ENCODE results near the gene CDC42EP4.

Gene CDC42EP4

GRCh38 chr17:73352261-73352660 lies 40.5 kb upstream of the CDC42EP4 start:
- Histone ChIP-seq H3K27me3 (ENCODE audit: control insufficient read depth in 1 of 2, insufficient read depth in 2 of 2, low read length in 2 of 2) (no peaks in the 10 kb centered on the region), H3K9me3 (ENCODE audit: control insufficient read depth in 1 of 2, low read length in 2 of 2) (no peaks in the 10 kb centered on the region), H3K4me1 (ENCODE audit: control insufficient read depth in 1 of 2, insufficient read depth in 2 of 2, low read length in 2 of 2) (no peaks in the 10 kb centered on the region), H3K36me3 (ENCODE audit: control insufficient read depth in 1 of 2, insufficient read depth in 2 of 2, low read length in 2 of 2) (no peaks in the 10 kb centered on the region), H3K9ac (ENCODE audit: low read depth in 1 of 2, low read length in 2 of 2) (no peak overlapping the region), H3K4me3 (ENCODE audit: low read depth in 1 of 2, low read length in 2 of 2) (no peak overlapping the region), H3K27ac (ENCODE audit: low read depth, low read length) (no peak overlapping the region)

- Histone ChIP-seq H3K27me3 (ENCODE audit: control insufficient read depth in 1 of 2, insufficient read depth in 2 of 2, low read length in 2 of 2) (no peaks in the 10 kb centered on the region), H3K36me3 (ENCODE audit: control insufficient read depth in 1 of 2, insufficient read depth in 2 of 2, low read length in 2 of 2) (no peaks in the 10 kb centered on the region), H3K4me3 (ENCODE audit: low read depth in 1 of 2, low read length in 2 of 2) (no peak overlapping the region), H3K4me1 (ENCODE audit: control insufficient read depth in 1 of 2, insufficient read depth in 2 of 2, low read length in 2 of 2) (no peaks in the 10 kb centered on the region), H3K9ac (ENCODE audit: low read depth in 1 of 2, low read length in 2 of 2) (no peak overlapping the region), H3K27ac (ENCODE audit: low read depth, low read length) (no peak overlapping the region), H3K9me3 (ENCODE audit: control insufficient read depth in 1 of 2, low read length in 2 of 2) (no peaks in the 10 kb centered on the region)
Observed at GRCh38 chr17:73351764-73352163, 40.0 kb upstream of the CDC42EP4 start.

- H3K9me3 ChIP-seq (ENCODE audit: control insufficient read depth in 1 of 2, low read length in 2 of 2): no peaks in the 10 kb centered on the region
- no peak overlapping the region for H3K9ac ChIP-seq (ENCODE audit: low read depth in 1 of 2, low read length in 2 of 2)
- no peak overlapping the region for H3K4me3 ChIP-seq (ENCODE audit: low read depth in 1 of 2, low read length in 2 of 2)
- no peaks in the 10 kb centered on the region for H3K27me3 ChIP-seq (ENCODE audit: control insufficient read depth in 1 of 2, insufficient read depth in 2 of 2, low read length in 2 of 2)
- H3K27ac ChIP-seq (ENCODE audit: low read depth, low read length): no peak overlapping the region
- H3K4me1 ChIP-seq (ENCODE audit: control insufficient read depth in 1 of 2, insufficient read depth in 2 of 2, low read length in 2 of 2): no peaks in the 10 kb centered on the region
- H3K36me3 ChIP-seq (ENCODE audit: control insufficient read depth in 1 of 2, insufficient read depth in 2 of 2, low read length in 2 of 2): no peaks in the 10 kb centered on the region
Observed at GRCh38 chr17:73350864-73351263, 39.1 kb upstream of the CDC42EP4 start.

- Histone ChIP-seq H3K4me1 (ENCODE audit: control insufficient read depth in 1 of 2, insufficient read depth in 2 of 2, low read length in 2 of 2) (no peaks in the 10 kb centered on the region), H3K4me3 (ENCODE audit: low read depth in 1 of 2, low read length in 2 of 2) (no peak overlapping the region), H3K9ac (ENCODE audit: low read depth in 1 of 2, low read length in 2 of 2) (no peak overlapping the region), H3K27me3 (ENCODE audit: control insufficient read depth in 1 of 2, insufficient read depth in 2 of 2, low read length in 2 of 2) (no peaks in the 10 kb centered on the region), H3K27ac (ENCODE audit: low read depth, low read length) (no peak overlapping the region), H3K9me3 (ENCODE audit: control insufficient read depth in 1 of 2, low read length in 2 of 2) (no peaks in the 10 kb centered on the region), H3K36me3 (ENCODE audit: control insufficient read depth in 1 of 2, insufficient read depth in 2 of 2, low read length in 2 of 2) (no peaks in the 10 kb centered on the region)
Observed at GRCh38 chr17:73349647-73350046, 37.8 kb upstream of the CDC42EP4 start.

GRCh38 chr17:73349138-73349537 lies 37.3 kb upstream of the CDC42EP4 start:
- Histone ChIP-seq H3K36me3 (ENCODE audit: control insufficient read depth in 1 of 2, insufficient read depth in 2 of 2, low read length in 2 of 2) (no peaks in the 10 kb centered on the region), H3K4me1 (ENCODE audit: control insufficient read depth in 1 of 2, insufficient read depth in 2 of 2, low read length in 2 of 2) (no peaks in the 10 kb centered on the region), H3K27me3 (ENCODE audit: control insufficient read depth in 1 of 2, insufficient read depth in 2 of 2, low read length in 2 of 2) (no peaks in the 10 kb centered on the region), H3K9ac (ENCODE audit: low read depth in 1 of 2, low read length in 2 of 2) (no peak overlapping the region), H3K4me3 (ENCODE audit: low read depth in 1 of 2, low read length in 2 of 2) (no peak overlapping the region), H3K9me3 (ENCODE audit: control insufficient read depth in 1 of 2, low read length in 2 of 2) (no peaks in the 10 kb centered on the region), H3K27ac (ENCODE audit: low read depth, low read length) (no peak overlapping the region)

- no peaks in the 10 kb centered on the region for H3K27me3 ChIP-seq (ENCODE audit: control insufficient read depth in 1 of 2, insufficient read depth in 2 of 2, low read length in 2 of 2)
- H3K9ac ChIP-seq (ENCODE audit: low read depth in 1 of 2, low read length in 2 of 2): no peak overlapping the region
- H3K4me3 ChIP-seq (ENCODE audit: low read depth in 1 of 2, low read length in 2 of 2): no peak overlapping the region
- H3K36me3 ChIP-seq (ENCODE audit: control insufficient read depth in 1 of 2, insufficient read depth in 2 of 2, low read length in 2 of 2): no peaks in the 10 kb centered on the region
- H3K4me1 ChIP-seq (ENCODE audit: control insufficient read depth in 1 of 2, insufficient read depth in 2 of 2, low read length in 2 of 2): peaks cover 0 to under 1% of the 10 kb centered on the region in 2 donors
- H3K9me3 ChIP-seq (ENCODE audit: control insufficient read depth in 1 of 2, low read length in 2 of 2): no peaks in the 10 kb centered on the region
- H3K27ac ChIP-seq (ENCODE audit: low read depth, low read length): no peak overlapping the region
Observed at GRCh38 chr17:73348829-73349095, 37.0 kb upstream of the CDC42EP4 start.

GRCh38 chr17:73348018-73348828 lies 36.4 kb upstream of the CDC42EP4 start:
- Histone ChIP-seq H3K27ac (ENCODE audit: low read depth, low read length) (no peak overlapping the region), H3K9ac (ENCODE audit: low read depth in 1 of 2, low read length in 2 of 2) (no peak overlapping the region), H3K4me3 (ENCODE audit: low read depth in 1 of 2, low read length in 2 of 2) (no peak overlapping the region)

GRCh38 chr17:73347351-73347750 lies 35.5 kb upstream of the CDC42EP4 start:
- H3K4me1 ChIP-seq (ENCODE audit: control insufficient read depth in 1 of 2, insufficient read depth in 2 of 2, low read length in 2 of 2): peaks cover under 1 to 8% of the 10 kb centered on the region in 2 donors
- H3K9me3 ChIP-seq (ENCODE audit: control insufficient read depth in 1 of 2, low read length in 2 of 2): no peaks in the 10 kb centered on the region
- no peak overlapping the region for H3K4me3 ChIP-seq (ENCODE audit: low read depth in 1 of 2, low read length in 2 of 2)
- H3K27me3 ChIP-seq (ENCODE audit: control insufficient read depth in 1 of 2, insufficient read depth in 2 of 2, low read length in 2 of 2): no peaks in the 10 kb centered on the region
- no peak overlapping the region for H3K27ac ChIP-seq (ENCODE audit: low read depth, low read length)
- no peaks in the 10 kb centered on the region for H3K36me3 ChIP-seq (ENCODE audit: control insufficient read depth in 1 of 2, insufficient read depth in 2 of 2, low read length in 2 of 2)
- H3K9ac ChIP-seq (ENCODE audit: low read depth in 1 of 2, low read length in 2 of 2): no peak overlapping the region

More at GRCh38 chr17:73348018-73348828, 36.4 kb upstream of the CDC42EP4 start:
- H3K36me3 ChIP-seq (ENCODE audit: control insufficient read depth in 1 of 2, insufficient read depth in 2 of 2, low read length in 2 of 2): no peaks in the 10 kb centered on the region
- H3K4me1 ChIP-seq (ENCODE audit: control insufficient read depth in 1 of 2, insufficient read depth in 2 of 2, low read length in 2 of 2): peaks cover 0 to 4% of the 10 kb centered on the region in 2 donors
- no peaks in the 10 kb centered on the region for H3K27me3 ChIP-seq (ENCODE audit: control insufficient read depth in 1 of 2, insufficient read depth in 2 of 2, low read length in 2 of 2)
- H3K9me3 ChIP-seq (ENCODE audit: control insufficient read depth in 1 of 2, low read length in 2 of 2): no peaks in the 10 kb centered on the region

- H3K27ac ChIP-seq (ENCODE audit: low read depth, low read length): no peak overlapping the region
- H3K4me3 ChIP-seq (ENCODE audit: low read depth in 1 of 2, low read length in 2 of 2): no peak overlapping the region
- H3K9me3 ChIP-seq (ENCODE audit: control insufficient read depth in 1 of 2, low read length in 2 of 2): no peaks in the 10 kb centered on the region
- H3K4me1 ChIP-seq (ENCODE audit: control insufficient read depth in 1 of 2, insufficient read depth in 2 of 2, low read length in 2 of 2): peaks cover 5 to 13% of the 10 kb centered on the region in 2 donors
- H3K27me3 ChIP-seq (ENCODE audit: control insufficient read depth in 1 of 2, insufficient read depth in 2 of 2, low read length in 2 of 2): no peaks in the 10 kb centered on the region
- H3K9ac ChIP-seq (ENCODE audit: low read depth in 1 of 2, low read length in 2 of 2): no peak overlapping the region
- no peaks in the 10 kb centered on the region for H3K36me3 ChIP-seq (ENCODE audit: control insufficient read depth in 1 of 2, insufficient read depth in 2 of 2, low read length in 2 of 2)
Observed at GRCh38 chr17:73346501-73347162, 34.8 kb upstream of the CDC42EP4 start.

GRCh38 chr17:73343739-73344454 lies 32.1 kb upstream of the CDC42EP4 start:
- Histone ChIP-seq H3K4me1 (ENCODE audit: control insufficient read depth in 1 of 2, insufficient read depth in 2 of 2, low read length in 2 of 2) (peaks cover 8 to 23% of the 10 kb centered on the region in 2 donors), H3K36me3 (ENCODE audit: control insufficient read depth in 1 of 2, insufficient read depth in 2 of 2, low read length in 2 of 2) (no peaks in the 10 kb centered on the region), H3K9ac (ENCODE audit: low read depth in 1 of 2, low read length in 2 of 2) (no peak overlapping the region), H3K4me3 (ENCODE audit: low read depth in 1 of 2, low read length in 2 of 2) (no peak overlapping the region), H3K9me3 (ENCODE audit: control insufficient read depth in 1 of 2, low read length in 2 of 2) (no peaks in the 10 kb centered on the region), H3K27me3 (ENCODE audit: control insufficient read depth in 1 of 2, insufficient read depth in 2 of 2, low read length in 2 of 2) (no peaks in the 10 kb centered on the region), H3K27ac (ENCODE audit: low read depth, low read length) (no peak overlapping the region)
